ENCODE data around the gene TTC17. TPM values are rescaled to one million over a fixed set of nuclear protein-coding genes. Genes with fewer than 3 reads are reported as not detected.
"Not testable (repeated sequence)": the region's sequence is repeated elsewhere in the genome, so short reads cannot be mapped to it uniquely, and the experiment has no call there.

Gene TTC17
- total and polyA plus RNA-seq, 9 donors: 47.0 to 119 (median 83.0) TPM

GRCh38 chr11:43462359-43462758, 103.6 kb downstream of the TTC17 start:
- no peaks in the 10 kb centered on the region for H3K36me3 ChIP-seq
- TF ChIP-seq POLR2A (IDR thresholded peaks at IDR 0.05) (no peak), CTCF (IDR thresholded peaks at IDR 0.05) (no peak), EP300 (IDR thresholded peaks at IDR 0.05) (no peak)

GRCh38 chr11:43467958-43468357, 109.2 kb downstream of the TTC17 start:
- Histone ChIP-seq H3K36me3 (no peaks in the 10 kb centered on the region), H3K4me3 (no peak overlapping the region), H3K9me3 (peaks cover 0 to 7% of the 10 kb centered on the region in 2 donors), H3K27ac (no peak overlapping the region), H3K27me3 (no peaks in the 10 kb centered on the region), H3K4me1 (ENCODE audit: insufficient read depth) (no peaks in the 10 kb centered on the region)
- no peak for DNase-seq
- intact Hi-C loops (cut with DNase I): no loop called here
- TF ChIP-seq CTCF (IDR thresholded peaks at IDR 0.05): no peak
- no peak for TF ChIP-seq POLR2A (IDR thresholded peaks at IDR 0.05)

More at GRCh38 chr11:43462359-43462758, 103.6 kb downstream of the TTC17 start:
- DNase-seq: no peak
- H3K4me3 ChIP-seq: no peak overlapping the region
- no peaks in the 10 kb centered on the region for H3K27me3 ChIP-seq
- H3K4me1 ChIP-seq (ENCODE audit: insufficient read depth): no peaks in the 10 kb centered on the region
- H3K9me3 ChIP-seq: peaks cover 0 to 11% of the 10 kb centered on the region in 2 donors
- H3K27ac ChIP-seq: no peak overlapping the region
- WGBS, 3 donors: 89 to 97% (median 94%) methylated on average over 1 of the region's 1 CpG
- intact Hi-C loops (cut with DNase I): no loop called here

- H3K27me3 ChIP-seq; DNase-seq; H3K4me3 ChIP-seq; intact Hi-C loops (cut with DNase I); H3K4me1 ChIP-seq (ENCODE audit: insufficient read depth); H3K27ac ChIP-seq; H3K36me3 ChIP-seq: not testable (repeated sequence)
- WGBS, 3 donors: 94 to 96% (median 95%) methylated on average over 5 of the region's 5 CpGs
- peaks cover 0 to 11% of the 10 kb centered on the region in 2 donors for H3K9me3 ChIP-seq
Observed at GRCh38 chr11:43477491-43477890, 118.8 kb downstream of the TTC17 start.

- H3K9me3 ChIP-seq: no peaks in the 10 kb centered on the region
- no peaks in the 10 kb centered on the region for H3K27me3 ChIP-seq
- H3K4me3 ChIP-seq: no peak overlapping the region
- intact Hi-C loops (cut with DNase I): no loop called here
- 81 to 86% (median 82%) methylated on average over 6 of the region's 6 CpGs for WGBS, 3 donors
- H3K27ac ChIP-seq: no peak overlapping the region
- no peaks in the 10 kb centered on the region for H3K4me1 ChIP-seq (ENCODE audit: insufficient read depth)
- TF ChIP-seq POLR2A (IDR thresholded peaks at IDR 0.05): no peak
- no peak for TF ChIP-seq CTCF (IDR thresholded peaks at IDR 0.05)
- TF ChIP-seq EP300 (IDR thresholded peaks at IDR 0.05): no peak
- no peak for DNase-seq
- H3K36me3 ChIP-seq: no peaks in the 10 kb centered on the region
Observed at GRCh38 chr11:43486141-43486540, 127.4 kb downstream of the TTC17 start.

GRCh38 chr11:43489869-43490465, 131.2 kb downstream of the TTC17 start:
- no peak overlapping the region for H3K27ac ChIP-seq
- no peaks in the 10 kb centered on the region for H3K27me3 ChIP-seq
- DNase-seq: no peak
- H3K4me1 ChIP-seq (ENCODE audit: insufficient read depth): no peaks in the 10 kb centered on the region
- TF ChIP-seq EP300 (IDR thresholded peaks at IDR 0.05) (no peak), CTCF (IDR thresholded peaks at IDR 0.05) (no peak), POLR2A (IDR thresholded peaks at IDR 0.05) (no peak)
- no peaks in the 10 kb centered on the region for H3K36me3 ChIP-seq
- 84 to 88% (median 84%) methylated on average over 5 of the region's 5 CpGs for WGBS, 3 donors
- H3K4me3 ChIP-seq: no peak overlapping the region
- intact Hi-C loops (cut with DNase I): no loop called here
- no peaks in the 10 kb centered on the region for H3K9me3 ChIP-seq

Measured in ovary (tissue), 9 donors.